OCI-LY7 (cell line): ENCODE data around the gene RASGRP4. TPM values are rescaled to one million over a fixed set of nuclear protein-coding genes. Genes with fewer than 3 reads are reported as not detected.

Experiments
- BruUV-seq: library from RNA; stranded (reverse); fragments of 400-500 nt; replicated peaks from 2 replicates; lab custom pipeline; 2021; lab: Mats Ljungman, UMichigan
- CTCF ChIA-PET: fragments of 300-600 bp; sonication (Branson Sonifier 250); formaldehyde crosslinking; loops from one replicate; lab custom pipeline; 2022; ENCODE audit warnings: antibody characterized with exemption; ENCODE audit not compliant: unreplicated experiment; lab: Charles Lee
- POLR2A ChIA-PET: fragments of 300-600 bp; sonication (Branson Sonifier 250); formaldehyde crosslinking; loops from one replicate; lab custom pipeline; 2022; ENCODE audit warnings: antibody characterized with exemption; lab: Charles Lee
- DNase-seq: peaks from one replicate; pipeline ENCODE4 v3.0.0-alpha.2; 2015; ENCODE audit warnings: low spot score
- H2AFZ ChIP-seq: fragments of 200-600 bp; sonication (generic), shearing (Covaris generic); 2 replicates; pipeline ENCODE4 v1.6.1; 2014; ENCODE audit warnings: mild to moderate bottlenecking, antibody characterized with exemption, low read length, moderate library complexity
- H3K27ac ChIP-seq: fragments of 200-600 bp; sonication (generic); 2 replicates; pipeline ENCODE4 v1.5.1; 2014; ENCODE audit warnings: mixed run types, low read depth, mild to moderate bottlenecking, moderate library complexity, low read length, inconsistent platforms; ENCODE audit not compliant: poor library complexity, severe bottlenecking
- H3K36me3 ChIP-seq: fragments of 200-600 bp; sonication (generic); 2 replicates; pipeline ENCODE4 v1.6.1; 2014; ENCODE audit warnings: mild to moderate bottlenecking, antibody characterized with exemption, low read length, moderate library complexity, mixed read lengths; ENCODE audit not compliant: insufficient read depth
- H3K4me1 ChIP-seq: fragments of 200-600 bp; sonication (generic); 2 replicates; pipeline ENCODE4 v1.5.1; 2014; ENCODE audit warnings: mild to moderate bottlenecking, low read length; ENCODE audit not compliant: insufficient read depth, poor library complexity, severe bottlenecking
- H3K4me2 ChIP-seq: fragments of 200-600 bp; sonication (generic); 2 replicates; pipeline ENCODE4 v1.6.1; 2014; ENCODE audit warnings: mild to moderate bottlenecking, low read length
- H3K4me3 ChIP-seq: fragments of 200-600 bp; sonication (generic); 2 replicates; pipeline ENCODE4 v1.5.1; 2014; ENCODE audit warnings: mild to moderate bottlenecking, low read depth, low read length; ENCODE audit not compliant: poor library complexity, severe bottlenecking
- H3K79me2 ChIP-seq: fragments of 200-600 bp; sonication (generic); 2 replicates; pipeline ENCODE4 v1.6.1; 2016; ENCODE audit warnings: low read depth, mild to moderate bottlenecking, low read length, moderate library complexity, mixed read lengths; ENCODE audit not compliant: insufficient read depth
- H3K9me2 ChIP-seq: fragments of 200-600 bp; sonication (generic); 2 replicates; pipeline ENCODE4 v1.6.1; 2016; ENCODE audit warnings: mild to moderate bottlenecking, low read length, mixed read lengths; ENCODE audit not compliant: insufficient read depth
- H3K9me3 ChIP-seq: fragments of 200-600 bp; sonication (generic); 2 replicates; pipeline ENCODE4 v1.6.1; 2014; ENCODE audit warnings: mild to moderate bottlenecking, mixed run types, low read length, mixed read lengths
- H4K20me1 ChIP-seq: fragments of 200-600 bp; sonication (generic); 2 replicates; pipeline ENCODE4 v1.6.1; 2014; ENCODE audit warnings: mild to moderate bottlenecking, antibody characterized with exemption, low read length, moderate library complexity, mixed read lengths; ENCODE audit not compliant: insufficient read depth
- EZH2phosphoT487 ChIP-seq: fragments of 200-600 bp; sonication (generic); IDR thresholded peaks from 2 replicates; pipeline ENCODE4 v1.6.1; 2018; ENCODE audit warnings: low read depth, borderline replicate concordance, mild to moderate bottlenecking, mixed run types, antibody characterized with exemption, low read length, moderate library complexity, mixed read lengths
- intact Hi-C: fragments of 100-400 bp; cut with micrococcal nuclease; formaldehyde crosslinking; loops from one replicate; pipeline ENCODE4 v1.10.0; 2022; ENCODE audit not compliant: unreplicated experiment
- total RNA-seq, 2 experiments: library from RNA; depleted of rRNA in 1 of 2; stranded (reverse); fragments of >200 nt in 1 of 2; shearing (Covaris generic) in 1 of 2; gene quantifications; 2 replicates each; pipeline ENCODE4 v1.2.3, GENCODE V29; 2014 to 2022
- TF ChIP-seq, protein P1 (sequence below): fragments of 200-600 bp; sonication (generic); conservative IDR thresholded peaks from 2 replicates; pipeline ENCODE4 v1.5.1; 2014; ENCODE audit warnings: mild to moderate bottlenecking, antibody characterized with exemption, low read length, moderate library complexity, mixed read lengths

RASGRP4 gene
- total RNA-seq, 2 experiments from 2014 or later = not detected

- Histone ChIP-seq H3K4me2 (peak overlapping the region; percentile 91), H3K36me3 (peaks cover 43% of the 10 kb centered on the region), H3K9me2 (no peaks in the 10 kb centered on the region), H3K4me3 (peak overlapping the region; percentile 84), H4K20me1 (peaks cover 4% of the 10 kb centered on the region; the same call in 1 of the 2 replicates), H3K27ac (no peak overlapping the region), H3K9me3 (no peaks in the 10 kb centered on the region), H3K4me1 (peaks cover 21% of the 10 kb centered on the region), H3K79me2 (peaks cover 32% of the 10 kb centered on the region), H2AFZ (no peak overlapping the region)
- ChIA-PET POLR2A (interaction anchor here (0.6 to 0.9 kb wide), 2 partner anchors 12 to 473 kb away, joined by 3 to 5 read pairs; partner anchors contain the start of gene GGN), CTCF (interaction anchor here (0.9 kb wide), 1 partner anchor 21 kb away, joined by 3 read pairs; no protein-coding TSS in a partner anchor)
- TF ChIP-seq, protein P1, sequence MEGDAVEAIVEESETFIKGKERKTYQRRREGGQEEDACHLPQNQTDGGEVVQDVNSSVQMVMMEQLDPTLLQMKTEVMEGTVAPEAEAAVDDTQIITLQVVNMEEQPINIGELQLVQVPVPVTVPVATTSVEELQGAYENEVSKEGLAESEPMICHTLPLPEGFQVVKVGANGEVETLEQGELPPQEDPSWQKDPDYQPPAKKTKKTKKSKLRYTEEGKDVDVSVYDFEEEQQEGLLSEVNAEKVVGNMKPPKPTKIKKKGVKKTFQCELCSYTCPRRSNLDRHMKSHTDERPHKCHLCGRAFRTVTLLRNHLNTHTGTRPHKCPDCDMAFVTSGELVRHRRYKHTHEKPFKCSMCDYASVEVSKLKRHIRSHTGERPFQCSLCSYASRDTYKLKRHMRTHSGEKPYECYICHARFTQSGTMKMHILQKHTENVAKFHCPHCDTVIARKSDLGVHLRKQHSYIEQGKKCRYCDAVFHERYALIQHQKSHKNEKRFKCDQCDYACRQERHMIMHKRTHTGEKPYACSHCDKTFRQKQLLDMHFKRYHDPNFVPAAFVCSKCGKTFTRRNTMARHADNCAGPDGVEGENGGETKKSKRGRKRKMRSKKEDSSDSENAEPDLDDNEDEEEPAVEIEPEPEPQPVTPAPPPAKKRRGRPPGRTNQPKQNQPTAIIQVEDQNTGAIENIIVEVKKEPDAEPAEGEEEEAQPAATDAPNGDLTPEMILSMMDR = no peak
- no peak for TF ChIP-seq EZH2phosphoT487
- no peak for DNase-seq
- TSS peak; percentile 62 for BruUV-seq
- intact Hi-C loops = loop anchor here (2.0 kb wide), 2 partner anchors 13 to 27 kb away; partner anchors contain the start of genes FAM98C, GGN and SPRED3
Observed at GRCh38 chr19:38375748-38376147, 50.3 kb downstream of the RASGRP4 start.

DNA sequence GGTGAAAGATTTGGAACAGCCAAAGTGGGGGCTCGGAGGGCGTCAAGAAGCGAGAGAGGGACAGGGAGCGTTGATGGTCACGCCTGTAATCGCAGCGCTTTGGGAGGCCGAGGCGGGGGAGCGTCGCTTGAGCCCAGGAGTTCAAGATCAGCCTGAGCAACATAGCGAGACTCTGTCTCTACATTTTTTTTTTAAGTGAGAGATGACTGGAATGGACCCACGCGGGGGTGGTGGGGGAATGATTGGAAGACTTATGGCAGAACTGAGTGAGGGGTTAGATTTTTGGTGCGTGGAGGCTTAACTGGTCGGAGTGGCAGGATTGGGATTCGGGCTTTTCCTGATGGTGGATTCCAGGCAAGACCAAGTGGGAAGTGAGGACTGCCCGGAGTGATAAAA, 50.9 kb downstream of the RASGRP4 start:
- CTCF ChIA-PET = no interaction called here
- H3K4me2 ChIP-seq = peak overlapping the region; percentile 91
- no peaks in the 10 kb centered on the region for H3K9me3 ChIP-seq
- H4K20me1 ChIP-seq = peaks cover 4% of the 10 kb centered on the region; the same call in 1 of the 2 replicates
- peaks cover 38% of the 10 kb centered on the region for H3K36me3 ChIP-seq
- DNase-seq = no peak
- peak overlapping the region; percentile 53 for H3K27ac ChIP-seq
- no peak for TF ChIP-seq EZH2phosphoT487
- TF ChIP-seq, protein P1 = no peak
- H2AFZ ChIP-seq = peak overlapping the region; percentile 51; the same call in 1 of the 2 replicates
- no peaks in the 10 kb centered on the region for H3K9me2 ChIP-seq
- peaks cover 32% of the 10 kb centered on the region for H3K79me2 ChIP-seq
- POLR2A ChIA-PET = interaction anchor here (0.9 to 1.8 kb wide), 3 partner anchors 12 to 476 kb away, joined by 3 to 9 read pairs (median 5); partner anchors contain the start of gene GGN
- intact Hi-C loops = loop anchor here (2.0 kb wide), 2 partner anchors 14 to 28 kb away; partner anchors contain the start of genes FAM98C, GGN and SPRED3
- BruUV-seq = no TSS peak
- peak overlapping the region; percentile 84 for H3K4me3 ChIP-seq
- H3K4me1 ChIP-seq = peaks cover 21% of the 10 kb centered on the region
